ENCODE results near the gene ZPBP. TPM values are rescaled to one million over a fixed set of nuclear protein-coding genes. Genes with fewer than 3 reads are reported as not detected.

The ZPBP gene, protein sequence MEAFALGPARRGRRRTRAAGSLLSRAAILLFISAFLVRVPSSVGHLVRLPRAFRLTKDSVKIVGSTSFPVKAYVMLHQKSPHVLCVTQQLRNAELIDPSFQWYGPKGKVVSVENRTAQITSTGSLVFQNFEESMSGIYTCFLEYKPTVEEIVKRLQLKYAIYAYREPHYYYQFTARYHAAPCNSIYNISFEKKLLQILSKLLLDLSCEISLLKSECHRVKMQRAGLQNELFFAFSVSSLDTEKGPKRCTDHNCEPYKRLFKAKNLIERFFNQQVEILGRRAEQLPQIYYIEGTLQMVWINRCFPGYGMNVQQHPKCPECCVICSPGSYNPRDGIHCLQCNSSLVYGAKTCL
- total RNA-seq (0.22 TPM), polyA plus RNA-seq (ENCODE audit: insufficient read depth, low read depth, low replicate concordance) (not detected)
- long read RNA-seq, donor 1: 0 reads
- long read RNA-seq, donor 2: 0 reads
- long read RNA-seq, donor 3: 0 reads
- long read RNA-seq, donor 4: 0 reads
- long read RNA-seq, donor 5: 0 reads
- long read RNA-seq, donor 6: 0 reads
- long read RNA-seq, donor 7, partial matches to known transcripts: 0 of 1 reads
- long read RNA-seq, donor 7, other reads (novel, unspliced or antisense): 1 of 1 reads
- long read RNA-seq, donor 8: 0 reads
- long read RNA-seq, donor 9: 0 reads
- long read RNA-seq, donor 10: 0 reads

DNA sequence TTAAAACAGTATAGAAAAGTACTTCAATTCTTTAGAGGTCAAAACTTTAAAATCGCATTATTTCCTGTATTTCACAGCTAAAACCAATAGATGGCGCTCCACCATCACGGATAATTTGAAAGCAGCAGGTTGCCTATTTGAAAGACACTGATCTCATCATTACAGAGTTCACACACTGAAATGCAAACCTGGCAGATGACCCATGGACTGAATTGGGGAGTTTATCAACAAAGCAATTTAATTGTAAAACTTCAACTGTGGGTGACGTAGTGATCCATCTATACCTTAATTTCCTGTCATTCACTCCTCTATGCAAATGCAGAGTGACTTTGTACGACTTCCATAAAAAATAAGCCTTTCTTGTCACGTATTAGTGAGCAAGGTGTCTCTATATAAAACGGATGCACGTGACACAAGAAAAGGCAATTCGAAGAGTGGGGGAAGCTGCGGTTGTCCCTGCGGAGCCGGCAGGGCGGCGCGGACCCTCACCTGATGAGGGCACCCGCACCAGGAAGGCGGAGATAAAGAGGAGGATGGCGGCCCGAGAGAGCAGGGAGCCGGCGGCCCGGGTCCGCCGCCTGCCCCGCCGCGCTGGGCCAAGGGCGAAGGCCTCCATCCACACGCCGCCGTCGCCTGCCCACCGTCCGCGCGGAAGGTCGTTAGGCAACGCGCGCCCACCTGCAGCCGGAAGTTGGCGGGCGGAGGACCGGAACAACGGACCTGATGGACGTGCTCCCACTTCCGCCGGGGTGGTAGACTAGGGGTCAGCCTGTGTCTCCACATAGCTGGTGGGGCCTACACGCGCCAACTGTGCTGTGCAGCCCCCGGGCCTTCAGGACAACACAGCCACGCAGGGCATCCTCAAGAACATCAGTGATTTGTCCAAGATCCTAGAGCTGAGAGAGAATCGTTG, at the start of gene ZPBP:
ZPBP (minus strand) TSS at position 668 of the 913 bp plus-strand sequence; CDS start at position 616, 52 bp downstream.
- Histone ChIP-seq H3K9ac (ENCODE audit: low read length in 3 of 3) (peak within 1 kb of the TSS in 2 of 3 donors; percentile 30 to 67), H3K9me3 (ENCODE audit: control insufficient read depth in 2 of 3, insufficient read depth in 1 of 3, low read length in 3 of 3) (no peaks in the 10 kb centered on the region), H3K27ac (ENCODE audit: low read depth in 2 of 2, low read length in 2 of 2) (no peak within 1 kb of the TSS), H3K4me1 (ENCODE audit: control insufficient read depth in 2 of 3, insufficient read depth in 2 of 3, low read depth in 1 of 3, low read length in 3 of 3) (no peaks in the 10 kb centered on the region), H3K27me3 (ENCODE audit: control insufficient read depth, insufficient read depth, low read length) (no peaks in the 10 kb centered on the region), H3K36me3 (ENCODE audit: control insufficient read depth in 2 of 3, insufficient read depth in 3 of 3, low read length in 3 of 3) (no peaks in the 10 kb centered on the region), H3K4me3 (ENCODE audit: low read length in 3 of 3) (peak within 1 kb of the TSS; percentile 52 to 68 (median 55))
- DNase-seq (peak in 4 of 5 donors; percentile 55 to 81 (median 72)), FAIRE-seq (peak; percentile 91)
- TF ChIP-seq, protein P1, sequence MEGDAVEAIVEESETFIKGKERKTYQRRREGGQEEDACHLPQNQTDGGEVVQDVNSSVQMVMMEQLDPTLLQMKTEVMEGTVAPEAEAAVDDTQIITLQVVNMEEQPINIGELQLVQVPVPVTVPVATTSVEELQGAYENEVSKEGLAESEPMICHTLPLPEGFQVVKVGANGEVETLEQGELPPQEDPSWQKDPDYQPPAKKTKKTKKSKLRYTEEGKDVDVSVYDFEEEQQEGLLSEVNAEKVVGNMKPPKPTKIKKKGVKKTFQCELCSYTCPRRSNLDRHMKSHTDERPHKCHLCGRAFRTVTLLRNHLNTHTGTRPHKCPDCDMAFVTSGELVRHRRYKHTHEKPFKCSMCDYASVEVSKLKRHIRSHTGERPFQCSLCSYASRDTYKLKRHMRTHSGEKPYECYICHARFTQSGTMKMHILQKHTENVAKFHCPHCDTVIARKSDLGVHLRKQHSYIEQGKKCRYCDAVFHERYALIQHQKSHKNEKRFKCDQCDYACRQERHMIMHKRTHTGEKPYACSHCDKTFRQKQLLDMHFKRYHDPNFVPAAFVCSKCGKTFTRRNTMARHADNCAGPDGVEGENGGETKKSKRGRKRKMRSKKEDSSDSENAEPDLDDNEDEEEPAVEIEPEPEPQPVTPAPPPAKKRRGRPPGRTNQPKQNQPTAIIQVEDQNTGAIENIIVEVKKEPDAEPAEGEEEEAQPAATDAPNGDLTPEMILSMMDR (IDR thresholded peaks at IDR 0.05; ENCODE audit: borderline replicate concordance, extremely low read depth, insufficient read depth): peak; percentile 73
- intact Hi-C loops (cut with DNase I): no loop called here

DNA sequence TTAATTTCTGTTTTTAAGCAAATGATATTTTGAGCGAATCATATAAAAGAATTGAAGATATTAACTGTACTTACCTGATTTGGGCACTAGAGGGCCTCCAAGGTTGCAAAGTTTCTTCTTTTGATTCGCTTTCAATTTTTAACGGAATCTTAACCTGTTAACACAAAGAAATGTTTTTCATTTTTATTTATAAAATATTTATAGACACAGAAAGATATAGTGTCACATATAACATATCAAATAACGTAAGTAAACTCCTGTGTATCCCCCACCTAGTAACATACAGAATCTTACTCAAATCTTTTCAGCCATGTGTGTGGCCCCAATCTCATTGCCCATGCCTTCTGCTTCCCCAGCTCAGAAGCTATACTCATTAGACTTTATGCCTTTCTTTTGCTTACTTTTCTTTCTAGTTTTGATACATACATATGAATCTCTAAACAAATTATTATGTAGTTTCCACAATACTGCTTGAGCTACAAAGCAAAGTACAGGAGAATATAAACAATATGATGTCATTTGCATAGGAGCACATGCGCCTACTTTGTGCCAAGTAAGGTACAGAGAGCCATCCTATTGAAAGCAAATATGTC, 49.5 kb upstream of the ZPBP start:
- Histone ChIP-seq H3K4me3 (ENCODE audit: low read length in 3 of 3) (no peak overlapping the region), H3K9me3 (ENCODE audit: control insufficient read depth in 2 of 3, insufficient read depth in 1 of 3, low read length in 3 of 3) (no peaks in the 10 kb centered on the region), H3K9ac (ENCODE audit: low read length in 3 of 3) (no peak overlapping the region), H3K36me3 (ENCODE audit: control insufficient read depth in 2 of 3, insufficient read depth in 3 of 3, low read length in 3 of 3) (no peaks in the 10 kb centered on the region), H3K27ac (ENCODE audit: low read depth in 2 of 2, low read length in 2 of 2) (no peak overlapping the region), H3K27me3 (ENCODE audit: control insufficient read depth, insufficient read depth, low read length) (no peaks in the 10 kb centered on the region), H3K4me1 (ENCODE audit: control insufficient read depth in 2 of 3, insufficient read depth in 2 of 3, low read depth in 1 of 3, low read length in 3 of 3) (no peaks in the 10 kb centered on the region)
- TF ChIP-seq, protein P1 (IDR thresholded peaks at IDR 0.05; ENCODE audit: borderline replicate concordance, extremely low read depth, insufficient read depth): peak; percentile 61
- peak in 2 of 5 donors; percentile 37 to 67 for DNase-seq
- intact Hi-C loops (cut with DNase I): no loop called here
- FAIRE-seq: peak; percentile 93

DNA sequence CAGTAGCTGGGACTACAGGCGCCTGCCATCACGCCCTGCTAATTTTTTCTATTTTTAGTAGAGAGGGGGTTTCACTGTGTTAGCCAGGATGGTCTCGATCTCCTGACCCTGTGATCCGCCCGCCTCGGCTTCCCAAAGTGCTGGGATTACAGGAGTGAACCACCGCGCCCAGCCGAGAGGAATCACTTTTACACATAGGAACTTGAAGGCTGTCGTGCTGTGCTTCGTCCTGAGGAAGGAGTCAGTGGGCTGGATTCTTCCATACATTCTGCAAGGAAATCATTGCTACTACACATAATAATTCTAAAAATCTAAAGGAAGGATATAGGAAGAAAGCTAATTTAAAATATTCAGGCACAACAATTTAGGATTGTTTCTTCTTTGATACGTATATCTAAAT, 48.8 kb upstream of the ZPBP start:
- no peaks in the 10 kb centered on the region for H3K27me3 ChIP-seq (ENCODE audit: control insufficient read depth, insufficient read depth, low read length)
- TF ChIP-seq, protein P1 (IDR thresholded peaks at IDR 0.05; ENCODE audit: borderline replicate concordance, extremely low read depth, insufficient read depth): no peak
- no peaks in the 10 kb centered on the region for H3K36me3 ChIP-seq (ENCODE audit: control insufficient read depth in 2 of 3, insufficient read depth in 3 of 3, low read length in 3 of 3)
- H3K27ac ChIP-seq (ENCODE audit: low read depth in 2 of 2, low read length in 2 of 2): no peak overlapping the region
- H3K9me3 ChIP-seq (ENCODE audit: control insufficient read depth in 2 of 3, insufficient read depth in 1 of 3, low read length in 3 of 3): no peaks in the 10 kb centered on the region
- no peak overlapping the region for H3K4me3 ChIP-seq (ENCODE audit: low read length in 3 of 3)
- no peak overlapping the region for H3K9ac ChIP-seq (ENCODE audit: low read length in 3 of 3)
- H3K4me1 ChIP-seq (ENCODE audit: control insufficient read depth in 2 of 3, insufficient read depth in 2 of 3, low read depth in 1 of 3, low read length in 3 of 3): no peaks in the 10 kb centered on the region
- DNase-seq: no peak
- intact Hi-C loops (cut with DNase I): no loop called here
- no peak for FAIRE-seq
